H1 (cell line): ENCODE data around the gene BRPF1. TPM values are rescaled to one million over a fixed set of nuclear protein-coding genes. Genes with fewer than 3 reads are reported as not detected.

Experiments used
- CTCF ChIA-PET: fragments of 300-600 bp; sonication (Branson Sonifier 250); formaldehyde crosslinking; loops from one replicate; lab custom pipeline; 2021; ENCODE audit not compliant: partially characterized antibody; lab: Charles Lee
- POLR2A ChIA-PET: fragments of 300-600 bp; sonication (Branson Sonifier 250); formaldehyde crosslinking; loops from one replicate; lab custom pipeline; 2021; ENCODE audit warnings: inconsistent platforms; ENCODE audit not compliant: partially characterized antibody; lab: Charles Lee
- DNase-seq, 2 experiments: peaks; one replicate each; pipeline versions ENCODE4 v3.0.0 to v3.0.0-alpha.2; 2010 to 2022; ENCODE audit warnings: low spot score in 2 of 2, low read depth in 1 of 2, mixed read lengths in 1 of 2
- FAIRE-seq: peaks from 2 replicates; lab custom pipeline; 2011; peaks lifted over from hg19 to GRCh38; lab: Jason Lieb, UNC
- H2AFZ ChIP-seq: 2 replicates; pipeline ENCODE4 v1.8.1; 2012; ENCODE audit warnings: low read length, inconsistent platforms
- H2AK5ac ChIP-seq: 2 replicates; pipeline ENCODE4 v1.6.1; 2013; ENCODE audit warnings: low read depth, low read length
- H2BK120ac ChIP-seq: replicated peaks from 2 replicates; pipeline ENCODE3; 2013; ENCODE audit warnings: low read depth, low read length, inconsistent platforms
- H2BK12ac ChIP-seq: 2 replicates; pipeline ENCODE4 v1.6.1; 2013; ENCODE audit warnings: low read depth, low read length
- H2BK15ac ChIP-seq: 2 replicates; pipeline ENCODE4 v1.6.1; 2013; ENCODE audit warnings: low read length
- H2BK20ac ChIP-seq: 2 replicates; pipeline ENCODE4 v1.6.1; 2013; ENCODE audit warnings: low read length
- H2BK5ac ChIP-seq: 2 replicates; pipeline ENCODE4 v1.6.1; 2013; ENCODE audit warnings: low read depth, low read length
- H3K14ac ChIP-seq: 2 replicates; pipeline ENCODE4 v1.6.1; 2013; ENCODE audit warnings: inconsistent platforms; ENCODE audit not compliant: insufficient read length
- H3K18ac ChIP-seq: 2 replicates; pipeline ENCODE4 v1.6.1; 2013; ENCODE audit warnings: low read length; ENCODE audit errors: extremely low read depth
- H3K23ac ChIP-seq: 2 replicates; pipeline ENCODE4 v1.6.1; 2013; ENCODE audit warnings: inconsistent platforms; ENCODE audit not compliant: insufficient read length
- H3K23me2 ChIP-seq: 2 replicates; pipeline ENCODE4 v1.6.1; 2013; ENCODE audit warnings: low read depth, low read length
- H3K27ac ChIP-seq: 2 replicates; pipeline ENCODE4 v1.6.1; 2011; ENCODE audit warnings: low read depth, low read length, inconsistent platforms
- H3K27me3 ChIP-seq, 4 experiments: replicated peaks in 1 of 4; 1 replicate in 1 of 4; 2 replicates in 3 of 4; pipeline versions ENCODE4 v1.6.1 to v1.8.1; 2011 to 2013; ENCODE audit warnings: low read length in 3 of 4, mild to moderate bottlenecking in 3 of 4, inconsistent platforms in 2 of 4, mixed read lengths in 2 of 4, moderate library complexity in 1 of 4; ENCODE audit not compliant: control insufficient read depth in 3 of 4, insufficient read depth in 3 of 4; ENCODE audit errors: extremely low read depth in 1 of 4
- H3K36me3 ChIP-seq, 4 experiments: 2 replicates each; pipeline versions ENCODE4 v1.6.1 to v1.8.1; 2011 to 2013; ENCODE audit warnings: mild to moderate bottlenecking in 4 of 4, low read length in 3 of 4, moderate library complexity in 2 of 4, control low read depth in 1 of 4, inconsistent platforms in 1 of 4; ENCODE audit not compliant: insufficient read depth in 4 of 4, control insufficient read depth in 2 of 4
- H3K4ac ChIP-seq: replicated peaks from 2 replicates; pipeline ENCODE3; 2013; ENCODE audit warnings: low read length, low read depth, mixed read lengths, inconsistent platforms; ENCODE audit not compliant: insufficient read length
- H3K4me1 ChIP-seq, 4 experiments: replicated peaks in 1 of 4; 1 replicate in 1 of 4; 2 replicates in 3 of 4; pipeline versions ENCODE4 v1.6.1 to v1.8.1; 2011 to 2013; ENCODE audit warnings: low read length in 3 of 4, inconsistent platforms in 2 of 4, mixed read lengths in 1 of 4; ENCODE audit not compliant: insufficient read depth in 4 of 4, control insufficient read depth in 3 of 4
- H3K4me2 ChIP-seq, 2 experiments: 2 replicates each; pipeline versions ENCODE4 v1.6.1 to v1.8.1; 2011 to 2013; ENCODE audit warnings: low read depth in 2 of 2, low read length in 2 of 2, control low read depth in 1 of 2, inconsistent platforms in 1 of 2, mild to moderate bottlenecking in 1 of 2; ENCODE audit not compliant: insufficient read depth in 1 of 2
- H3K4me3 ChIP-seq, 4 experiments: fragments of 200-600, 300-600 bp in 1 of 4; sonication (generic), shearing (Covaris generic), sonication (Bioruptor Twin) in 1 of 4; 2 replicates each; pipeline versions ENCODE4 v1.5.1 to v1.8.1; 2011 to 2016; ENCODE audit warnings: low read length in 4 of 4, low read depth in 3 of 4, control low read depth in 2 of 4, inconsistent platforms in 2 of 4, mild to moderate bottlenecking in 2 of 4, mixed read lengths in 1 of 4, moderate library complexity in 1 of 4; ENCODE audit not compliant: insufficient read depth in 2 of 4; ENCODE audit errors: extremely low read depth in 1 of 4
- H3K56ac ChIP-seq: replicated peaks from 2 replicates; pipeline ENCODE3; 2013; ENCODE audit warnings: low read depth, mild to moderate bottlenecking, mixed read lengths, low read length, inconsistent platforms; ENCODE audit not compliant: insufficient read length
- H3K79me1 ChIP-seq: 2 replicates; pipeline ENCODE4 v1.6.1; 2013; ENCODE audit warnings: low read depth, low read length, control low read depth
- H3K79me2 ChIP-seq, 2 experiments: 2 replicates each; pipeline versions ENCODE4 v1.6.1 to v1.8.1; 2012 to 2013; ENCODE audit warnings: low read length in 2 of 2, mild to moderate bottlenecking in 2 of 2, inconsistent platforms in 1 of 2; ENCODE audit not compliant: insufficient read depth in 2 of 2, control insufficient read depth in 1 of 2
- H3K9ac ChIP-seq, 4 experiments: replicated peaks in 1 of 4; 1 replicate in 1 of 4; 2 replicates in 3 of 4; pipeline versions ENCODE4 v1.6.1 to v1.8.1; 2011 to 2013; ENCODE audit warnings: low read depth in 3 of 4, low read length in 3 of 4, control low read depth in 2 of 4, mild to moderate bottlenecking in 2 of 4, moderate library complexity in 2 of 4, inconsistent platforms in 1 of 4; ENCODE audit errors: extremely low read depth in 1 of 4
- H3K9me3 ChIP-seq, 2 experiments: 2 replicates each; pipeline versions ENCODE4 v1.6.1 to v1.8.1; 2012 to 2013; ENCODE audit warnings: mild to moderate bottlenecking in 2 of 2, moderate library complexity in 2 of 2, control low read depth in 1 of 2, inconsistent platforms in 1 of 2, low read depth in 1 of 2, low read length in 1 of 2, mixed read lengths in 1 of 2; ENCODE audit not compliant: insufficient read depth in 2 of 2
- H4K20me1 ChIP-seq, 2 experiments: replicated peaks in 1 of 2; 2 replicates each; pipeline versions ENCODE3 to v1.8.1; 2011 to 2013; ENCODE audit warnings: inconsistent platforms in 2 of 2, low read length in 2 of 2, mild to moderate bottlenecking in 1 of 2; ENCODE audit not compliant: insufficient read depth in 2 of 2, control insufficient read depth in 1 of 2
- H4K5ac ChIP-seq: 2 replicates; pipeline ENCODE4 v1.6.1; 2013; ENCODE audit warnings: low read length, low read depth, mixed read lengths, inconsistent platforms; ENCODE audit not compliant: insufficient read length
- H4K8ac ChIP-seq: 2 replicates; pipeline ENCODE4 v1.8.0; 2013; ENCODE audit warnings: mild to moderate bottlenecking, moderate library complexity, low read length, inconsistent platforms; ENCODE audit not compliant: insufficient read depth; ENCODE audit errors: extremely low read depth
- H4K91ac ChIP-seq: replicated peaks from 2 replicates; pipeline ENCODE3; 2013; ENCODE audit warnings: low read length, mixed read lengths, inconsistent platforms; ENCODE audit not compliant: insufficient read length
- CHD1 ChIP-seq: IDR thresholded peaks from 2 replicates; pipeline ENCODE4 v1.6.1; 2012; ENCODE audit warnings: low read depth, low read length, improper control_type of control experiment
- MAFK ChIP-seq: IDR thresholded peaks from 2 replicates; pipeline ENCODE4 v1.6.1; 2012; ENCODE audit warnings: low read depth, mild to moderate bottlenecking, improper control_type of control experiment, low read length
- TCF12 ChIP-seq: IDR thresholded peaks from 2 replicates; pipeline ENCODE4 v1.6.1; 2011; ENCODE audit warnings: low read depth, mild to moderate bottlenecking, low read length
- WGBS, 2 experiments: shearing (Covaris generic) in 1 of 2; methylation state at CpG; one replicate each; pipeline versions ENCODE4 v1.1.6 to v1.1.7; 2013 to 2015; ENCODE audit warnings: low lambda C conversion rate in 2 of 2, mixed read lengths in 2 of 2, inconsistent platforms in 1 of 2, low coverage in 1 of 2, missing lambda C conversion rate in 1 of 2; ENCODE audit not compliant: insufficient replicate concordance in 2 of 2, insufficient coverage in 1 of 2, insufficient read length in 1 of 2; ENCODE audit errors: extremely low coverage in 1 of 2, missing lambda C conversion rate in 1 of 2; 5-methylcytosine and 5-hydroxymethylcytosine counted together
- polyA plus RNA-seq, 7 experiments: library from polyadenylated mRNA; depleted of rRNA in 3 of 7; stranded (reverse) in 5 of 7; unstranded in 2 of 7; fragments of >200 nt in 5 of 7; fragments of 200-250 nt in 2 of 7; gene quantifications; 1 replicate in 5 of 7; 2 replicates in 1 of 7; 4 replicates in 1 of 7; pipeline versions ENCODE4 v1.2.1 to v1.2.3, GENCODE V29; 2011 to 2013; ENCODE audit warnings: missing spikeins in 2 of 7, mixed read lengths in 2 of 7
- total RNA-seq: library from RNA; stranded (reverse); fragmentation: NEBNext Ultra II Directional; extraction: Animal tissue kit (Norgen Biotek cat#: 25700); gene quantifications from 2 replicates; pipeline ENCODE4 v1.2.1, GENCODE V29; 2021

BRPF1 gene
- total and polyA plus RNA-seq, 2 of the 8 experiments (the other 6 are each of a cell fraction or from before 2014, with no cell fraction given) = 11.3 to 21.7 TPM

DNA sequence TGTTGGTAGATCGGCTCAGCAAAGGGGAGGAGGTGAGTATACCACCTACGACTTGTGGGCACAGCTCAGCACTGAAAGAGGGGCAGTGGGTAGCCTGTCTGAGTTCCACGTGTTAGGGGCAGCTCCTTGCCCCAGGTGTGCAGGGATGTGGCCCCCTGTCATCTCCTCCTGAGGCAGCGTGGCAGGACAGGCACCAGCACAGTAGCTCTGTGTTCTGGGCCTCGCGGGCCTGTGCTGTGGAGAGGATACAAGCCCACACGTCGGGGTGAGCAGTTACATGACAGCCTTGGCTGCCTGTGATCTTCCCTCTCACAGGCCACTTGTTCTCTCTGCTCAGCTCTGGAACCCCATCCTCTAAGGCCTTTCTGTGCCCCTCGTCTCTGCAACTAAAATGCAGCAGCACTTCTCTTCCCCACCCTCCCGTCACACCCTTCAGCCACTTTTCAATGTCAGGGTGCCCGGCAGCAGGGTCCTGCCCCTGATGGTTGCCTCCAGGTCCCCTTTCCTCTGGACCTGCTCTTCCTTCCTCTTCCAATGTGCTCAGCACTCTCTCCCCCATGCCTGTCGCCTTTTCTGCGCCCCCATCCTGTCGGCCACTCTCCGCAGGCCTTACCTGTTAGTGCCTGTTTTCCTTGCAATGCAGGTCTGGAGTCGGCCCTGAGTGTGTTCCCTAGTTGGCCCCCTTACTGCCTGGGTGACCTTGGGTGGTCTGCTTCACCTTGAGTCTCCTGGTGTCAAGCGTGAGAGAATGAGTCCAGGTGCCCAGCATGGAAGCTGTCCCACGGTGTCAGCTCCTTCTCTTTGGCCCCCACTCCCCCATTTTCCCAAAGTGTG lies 46.1 kb upstream of the BRPF1 start:
- TF ChIP-seq CHD1 (no peak), TCF12 (no peak), MAFK (no peak)
- H3K9ac ChIP-seq = no peak overlapping the region
- H3K36me3 ChIP-seq = peaks cover 10 to 54% (median 24%) of the 10 kb centered on the region in 4 experiments; a peak in 7 of 8 replicates

More for the DNA sequence above, 46.1 kb upstream of the BRPF1 start:
- no peak overlapping the region for H3K56ac ChIP-seq
- no peaks in the 10 kb centered on the region for H3K4me1 ChIP-seq
- H3K18ac ChIP-seq = no peak overlapping the region
- no peak overlapping the region for H3K4me3 ChIP-seq
- no peak overlapping the region for H2BK20ac ChIP-seq
- H2AK5ac ChIP-seq = no peak overlapping the region
- no peak overlapping the region for H3K27ac ChIP-seq
- WGBS, 2 experiments = 89% methylated on average over 18 of the region's 18 CpGs; no CpG with 5 or more reads in 1 of the 2 experiments
- DNase-seq (no peak), FAIRE-seq (no peak)
- H3K4ac ChIP-seq = no peak overlapping the region
- no peaks in the 10 kb centered on the region for H3K79me2 ChIP-seq
- H4K5ac ChIP-seq = no peak overlapping the region
- no peak overlapping the region for H2BK5ac ChIP-seq
- H2BK120ac ChIP-seq = no peak overlapping the region
- H4K20me1 ChIP-seq = peaks cover 1 to 2% of the 10 kb centered on the region in 2 experiments
- no peak overlapping the region for H4K91ac ChIP-seq
- no peaks in the 10 kb centered on the region for H3K27me3 ChIP-seq
- no peaks in the 10 kb centered on the region for H3K23me2 ChIP-seq
- no peak overlapping the region for H4K8ac ChIP-seq
- H3K23ac ChIP-seq = no peak overlapping the region
- CTCF ChIA-PET = interaction anchor here (1.1 to 1.5 kb wide), 5 partner anchors 8 to 183 kb away, joined by 3 to 9 read pairs (median 4); no protein-coding TSS in a partner anchor
- POLR2A ChIA-PET = no interaction called here
- no peak overlapping the region for H2BK15ac ChIP-seq
- H3K4me2 ChIP-seq = no peak overlapping the region
- no peak overlapping the region for H3K14ac ChIP-seq
- no peaks in the 10 kb centered on the region for H3K79me1 ChIP-seq
- no peak overlapping the region for H2BK12ac ChIP-seq
- no peak overlapping the region for H2AFZ ChIP-seq
- H3K9me3 ChIP-seq = no peaks in the 10 kb centered on the region
